Right kidney (tissue), 1 donor: Measurements from ENCODE around the gene UBE2G2.

Experiments used
- DNase-seq: peaks from one replicate; pipeline ENCODE4 v3.0.0-alpha.2; 2016

The UBE2G2 gene

DNA sequence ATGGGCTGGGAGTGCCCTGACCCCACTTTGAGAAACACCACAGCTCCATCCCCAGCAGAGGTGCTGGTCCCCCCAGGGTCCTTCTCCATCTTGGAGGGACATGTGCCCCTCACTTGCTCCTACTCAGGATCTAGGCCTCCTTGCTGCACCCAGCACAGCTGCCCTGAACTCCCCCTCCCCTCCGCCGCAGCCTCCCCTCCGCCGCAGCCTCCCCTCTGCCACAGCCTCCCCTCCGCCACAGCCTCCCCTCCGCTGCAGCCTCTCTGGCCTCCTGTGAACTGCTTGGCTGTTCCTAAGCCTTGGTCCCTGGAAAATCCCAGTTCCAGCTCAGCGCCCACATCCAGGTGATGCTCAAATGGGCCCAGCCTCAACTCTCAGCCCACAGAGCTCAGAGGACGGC is 74.3 kb downstream of the UBE2G2 start:
- no peak for DNase-seq

GRCh38 chr21:44726826-44727225 is 74.8 kb downstream of the UBE2G2 start:
- no peak for DNase-seq

DNA sequence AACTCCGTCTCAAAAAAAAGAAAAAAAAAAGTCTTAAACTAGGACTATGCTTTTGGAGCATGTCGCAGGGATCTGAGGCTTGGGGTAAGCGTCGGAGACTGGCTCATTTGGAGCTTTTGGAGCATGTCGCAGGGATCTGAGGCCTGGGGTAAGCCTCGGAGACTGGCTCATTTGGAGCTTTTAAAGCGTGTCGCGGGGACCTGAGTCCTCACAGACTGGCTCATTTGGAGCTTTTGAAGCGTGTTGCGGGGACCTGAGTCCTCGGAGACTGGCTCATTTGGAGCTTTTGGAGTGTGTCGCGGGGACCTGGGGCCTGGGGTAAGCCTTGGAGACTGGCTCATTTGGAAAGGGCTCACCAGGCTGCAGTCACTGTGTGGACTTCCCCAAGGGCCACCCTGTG is 76.7 kb downstream of the UBE2G2 start:
- no peak for DNase-seq

- no peak for DNase-seq
Observed at GRCh38 chr21:44724196-44724595, 77.4 kb downstream of the UBE2G2 start.

- peak; percentile 86 for DNase-seq
Observed at GRCh38 chr21:44723177-44724131, 78.2 kb downstream of the UBE2G2 start.

DNA sequence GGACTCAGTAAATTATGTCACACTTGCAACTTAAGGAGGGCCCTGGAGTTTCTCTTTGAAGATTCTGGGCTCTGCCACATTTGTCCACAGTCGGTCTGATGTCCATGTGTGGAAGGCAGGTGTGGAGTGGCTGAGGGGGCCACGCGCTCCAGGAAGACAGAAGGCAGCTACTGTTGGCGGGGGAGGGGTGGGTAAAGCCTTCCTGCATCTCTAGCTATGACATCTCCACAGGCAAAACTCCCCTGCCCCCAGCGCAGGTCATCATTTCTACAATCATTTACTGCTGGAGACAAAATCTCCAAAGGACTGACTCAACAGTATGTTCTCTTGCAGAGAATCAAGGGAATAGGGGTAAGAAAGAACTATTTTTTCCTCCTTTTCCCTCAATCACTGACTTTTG is 78.9 kb downstream of the UBE2G2 start:
- DNase-seq = no peak

GRCh38 chr21:44720170-44720569 is 81.5 kb downstream of the UBE2G2 start:
- no peak for DNase-seq
